GM23338 (cell line): ENCODE measurements around the gene ZFAND6. TPM values are rescaled to one million over a fixed set of nuclear protein-coding genes. Genes with fewer than 3 reads are reported as not detected.

Source experiments
- ATAC-seq: fragments of 200-7000 bp; cut with Tn5 transposase; 3 replicates; pipeline ENCODE4 v1.9.1; 2020
- DNase-seq: peaks from one replicate; pipeline ENCODE4 v3.0.0-alpha.2; 2015; ENCODE audit warnings: low spot score
- H2AFZ ChIP-seq: fragments of 200-600 bp; sonication (generic); 2 replicates; pipeline ENCODE4 v1.8.0; 2016; ENCODE audit warnings: antibody characterized with exemption, mild to moderate bottlenecking, moderate library complexity
- H3F3A ChIP-seq: fragments of 200-600 bp; sonication (generic); replicated peaks from 2 replicates; pipeline ENCODE4 v1.8.0; 2017; ENCODE audit warnings: antibody characterized with exemption, mixed run types, low read depth
- H3K27ac ChIP-seq: fragments of 200-600 bp; sonication (generic); 2 replicates; pipeline ENCODE4 v1.6.1; 2016; ENCODE audit warnings: low read depth
- H3K27me3 ChIP-seq: fragments of 200-600 bp; sonication (generic); 2 replicates; pipeline ENCODE4 v1.8.0; 2016; ENCODE audit warnings: mild to moderate bottlenecking, mixed run types, moderate library complexity; ENCODE audit not compliant: insufficient read depth
- H3K36me3 ChIP-seq: fragments of 200-600 bp; sonication (generic); 2 replicates; pipeline ENCODE4 v1.8.0; 2016; ENCODE audit warnings: mild to moderate bottlenecking; ENCODE audit not compliant: insufficient read depth
- H3K4me1 ChIP-seq: fragments of 200-600 bp; sonication (generic); 2 replicates; pipeline ENCODE4 v1.8.0; 2016; ENCODE audit warnings: mild to moderate bottlenecking, moderate library complexity; ENCODE audit not compliant: insufficient read depth
- H3K4me2 ChIP-seq: fragments of 200-600 bp; sonication (generic); 2 replicates; pipeline ENCODE4 v1.7.1; 2017; ENCODE audit warnings: mixed run types
- H3K4me3 ChIP-seq: fragments of 200-600 bp; sonication (generic); 2 replicates; pipeline ENCODE4 v1.6.1; 2016; ENCODE audit warnings: mixed run types
- H3K79me2 ChIP-seq: fragments of 200-600 bp; sonication (generic); replicated peaks from 2 replicates; pipeline ENCODE4 v1.8.0; 2017; ENCODE audit warnings: mild to moderate bottlenecking; ENCODE audit not compliant: insufficient read depth
- H3K9me2 ChIP-seq: fragments of 200-600 bp; sonication (generic); 2 replicates; pipeline ENCODE4 v1.8.0; 2017; ENCODE audit not compliant: insufficient read depth
- H4K20me1 ChIP-seq: fragments of 200-600 bp; sonication (generic); replicated peaks from 2 replicates; pipeline ENCODE4 v1.8.0; 2017; ENCODE audit warnings: mild to moderate bottlenecking; ENCODE audit not compliant: insufficient read depth
- H3K27ac Mint-ChIP-seq: 2 replicates; pipeline ENCODE4 v1.8.0; 2020; ENCODE audit warnings: inconsistent platforms, mild to moderate bottlenecking, moderate library complexity, mixed read lengths
- H3K27me3 Mint-ChIP-seq: 3 replicates; pipeline ENCODE4 v1.8.0; 2022; ENCODE audit warnings: low read depth, mild to moderate bottlenecking, moderate library complexity, mixed read lengths, inconsistent platforms; ENCODE audit not compliant: insufficient read depth, poor library complexity
- H3K36me3 Mint-ChIP-seq: 3 replicates; pipeline ENCODE4 v1.8.0; 2021; ENCODE audit warnings: low read depth, mild to moderate bottlenecking, inconsistent platforms, moderate library complexity, mixed read lengths
- H3K4me1 Mint-ChIP-seq: 3 replicates; pipeline ENCODE4 v1.8.0; 2020; ENCODE audit warnings: mild to moderate bottlenecking, inconsistent platforms, mixed read lengths
- H3K4me3 Mint-ChIP-seq: 3 replicates; pipeline ENCODE4 v1.8.0; 2021; ENCODE audit warnings: moderate library complexity, mild to moderate bottlenecking, inconsistent platforms, mixed read lengths
- H3K9me3 Mint-ChIP-seq: 3 replicates; pipeline ENCODE4 v1.8.0; 2020; ENCODE audit warnings: moderate library complexity, mild to moderate bottlenecking, inconsistent platforms, mixed read lengths
- CREB1 ChIP-seq: fragments of 250-450 bp; sonication (Bioruptor Pico); IDR thresholded peaks from 2 replicates; pipeline ENCODE4 v1.5.0; 2020; ENCODE audit warnings: low read depth, mild to moderate bottlenecking, moderate library complexity
- EZH2 ChIP-seq: fragments of 200-600 bp; sonication (generic); IDR thresholded peaks from one replicate; pipeline ENCODE4 v1.8.0; 2017; ENCODE audit warnings: antibody characterized with exemption, mild to moderate bottlenecking, low read depth; ENCODE audit not compliant: unreplicated experiment
- STAT1 ChIP-seq: IDR thresholded peaks from one replicate; pipeline ENCODE4 v1.6.1; 2016; ENCODE audit warnings: antibody characterized with exemption; ENCODE audit not compliant: unreplicated experiment
- ZNF114 ChIP-seq: fragments of 250-450 bp; sonication (Bioruptor Pico); IDR thresholded peaks from 2 replicates; pipeline ENCODE4 v1.5.0; 2020; ENCODE audit warnings: mild to moderate bottlenecking, moderate library complexity
- polyA plus RNA-seq: library from polyadenylated mRNA; unstranded; fragments of >200 nt; fragmentation: Nextera tagmentation; extraction: Ambion mirVana; gene quantifications from 2 replicates; pipeline ENCODE4 v1.2.1, GENCODE V29; 2016
- total RNA-seq: library from RNA; depleted of rRNA; stranded (reverse); fragments of >200 nt; shearing (Covaris generic); gene quantifications from 2 replicates; pipeline ENCODE4 v1.2.3, GENCODE V29; 2014
- TF ChIP-seq, protein P1 (sequence below): IDR thresholded peaks from 2 replicates; pipeline ENCODE4 v1.6.1; 2016; ENCODE audit warnings: antibody characterized with exemption
- TF ChIP-seq, protein P2 (sequence below): IDR thresholded peaks from one replicate; pipeline ENCODE4 v1.6.1; 2018; ENCODE audit warnings: antibody characterized with exemption; ENCODE audit not compliant: unreplicated experiment

Gene ZFAND6
- total and polyA plus RNA-seq, 2 experiments from 2014 or later = 205 to 292 TPM

DNA sequence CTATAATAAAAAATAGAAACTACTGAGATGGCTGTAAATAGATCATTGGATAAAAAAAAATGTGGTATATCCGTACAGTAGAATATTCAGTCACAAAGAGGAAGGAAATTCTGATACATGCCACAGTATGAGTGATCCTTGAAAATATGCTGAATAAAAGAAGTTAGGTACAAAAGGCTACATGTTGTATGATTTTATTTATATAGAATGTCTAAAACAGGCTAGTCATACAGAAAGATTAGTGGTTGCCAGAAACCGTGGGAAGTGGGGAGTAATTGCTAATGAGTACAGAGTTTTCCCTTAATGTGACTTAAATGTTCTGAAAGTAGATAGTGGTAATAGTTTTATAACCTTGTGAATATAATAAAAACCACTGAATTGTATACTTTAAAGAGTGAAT, 68.4 kb downstream of the ZFAND6 start (continued):
- TF ChIP-seq, protein P1, sequence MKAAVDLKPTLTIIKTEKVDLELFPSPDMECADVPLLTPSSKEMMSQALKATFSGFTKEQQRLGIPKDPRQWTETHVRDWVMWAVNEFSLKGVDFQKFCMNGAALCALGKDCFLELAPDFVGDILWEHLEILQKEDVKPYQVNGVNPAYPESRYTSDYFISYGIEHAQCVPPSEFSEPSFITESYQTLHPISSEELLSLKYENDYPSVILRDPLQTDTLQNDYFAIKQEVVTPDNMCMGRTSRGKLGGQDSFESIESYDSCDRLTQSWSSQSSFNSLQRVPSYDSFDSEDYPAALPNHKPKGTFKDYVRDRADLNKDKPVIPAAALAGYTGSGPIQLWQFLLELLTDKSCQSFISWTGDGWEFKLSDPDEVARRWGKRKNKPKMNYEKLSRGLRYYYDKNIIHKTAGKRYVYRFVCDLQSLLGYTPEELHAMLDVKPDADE = no peak

DNA sequence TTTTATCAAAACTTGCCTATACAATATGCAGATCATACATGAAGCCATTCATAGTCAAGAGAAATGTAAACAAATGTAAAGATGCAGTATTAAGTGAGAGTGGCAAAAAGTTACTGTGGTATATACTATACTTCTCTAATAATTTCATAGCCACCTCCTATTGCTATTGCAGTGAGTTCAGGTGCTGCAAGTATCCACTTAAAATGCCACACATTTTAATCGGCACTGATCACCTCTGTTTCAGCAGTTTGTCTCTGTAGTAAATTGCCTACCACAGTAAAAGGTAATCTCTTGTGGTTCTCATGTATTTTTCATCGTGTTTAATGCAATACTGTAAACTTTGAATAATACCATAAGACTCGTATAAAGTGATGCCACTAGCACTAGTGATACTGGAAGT, 72.9 kb downstream of the ZFAND6 start:
- H3K79me2 ChIP-seq = no peaks in the 10 kb centered on the region
- H3F3A ChIP-seq = no peaks in the 10 kb centered on the region
- peaks cover 18% of the 10 kb centered on the region for H3K36me3 Mint-ChIP-seq
- H3K4me1 Mint-ChIP-seq = no peaks in the 10 kb centered on the region
- no peak overlapping the region for H3K27ac ChIP-seq
- H3K4me1 ChIP-seq = no peaks in the 10 kb centered on the region
- peaks cover 7% of the 10 kb centered on the region; the same call in 1 of the 2 replicates for H3K36me3 ChIP-seq
- H3K4me3 Mint-ChIP-seq = no peak overlapping the region
- no peak for TF ChIP-seq ZNF114 (CRISPR knock-in tag)
- ATAC-seq = no peak
- H3K27me3 Mint-ChIP-seq = peaks cover 3% of the 10 kb centered on the region
- H2AFZ ChIP-seq = no peak overlapping the region
- no peak for DNase-seq
- H3K4me2 ChIP-seq = no peak overlapping the region
- no peaks in the 10 kb centered on the region for H3K27me3 ChIP-seq
- no peaks in the 10 kb centered on the region for H3K9me3 Mint-ChIP-seq
- H3K4me3 ChIP-seq = no peak overlapping the region
- no peaks in the 10 kb centered on the region for H3K9me2 ChIP-seq
- no peak overlapping the region for H3K27ac Mint-ChIP-seq
- H4K20me1 ChIP-seq = peaks cover 13% of the 10 kb centered on the region; the same call in 1 of the 2 replicates

DNA sequence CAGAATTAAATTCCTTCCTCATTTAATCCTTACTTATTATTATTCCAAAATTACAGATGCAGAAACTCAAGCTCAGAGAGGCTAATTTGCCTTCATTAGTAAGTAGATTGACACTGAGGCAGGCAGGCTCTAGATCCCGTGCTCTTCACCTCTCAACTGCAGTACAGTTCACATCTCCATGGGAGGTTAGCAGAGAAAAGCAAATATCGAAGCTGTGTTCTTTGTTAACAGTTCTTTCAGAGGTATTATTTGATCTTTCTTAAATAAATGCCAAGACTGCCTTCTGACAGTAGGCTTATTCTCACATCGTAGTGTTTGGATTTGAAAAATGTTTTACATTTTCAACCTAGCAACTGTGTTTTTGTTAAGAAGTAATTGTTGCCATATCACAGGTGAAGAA, 77.4 kb downstream of the ZFAND6 start:
- ATAC-seq (no peak), DNase-seq (no peak)
- H3K4me3 Mint-ChIP-seq = no peak overlapping the region
- Histone ChIP-seq H3K27ac (no peak overlapping the region), H3F3A (no peaks in the 10 kb centered on the region), H2AFZ (no peak overlapping the region), H3K36me3 (peaks cover 7% of the 10 kb centered on the region; the same call in 1 of the 2 replicates), H4K20me1 (no peaks in the 10 kb centered on the region), H3K27me3 (no peaks in the 10 kb centered on the region), H3K4me1 (no peaks in the 10 kb centered on the region), H3K4me2 (no peak overlapping the region), H3K4me3 (no peak overlapping the region), H3K79me2 (no peaks in the 10 kb centered on the region), H3K9me2 (no peaks in the 10 kb centered on the region)
- peaks cover 3% of the 10 kb centered on the region for H3K27me3 Mint-ChIP-seq
- H3K27ac Mint-ChIP-seq = no peak overlapping the region
- H3K36me3 Mint-ChIP-seq = peaks cover 13% of the 10 kb centered on the region
- H3K4me1 Mint-ChIP-seq = no peaks in the 10 kb centered on the region
- no peaks in the 10 kb centered on the region; the same call in 2 of the 3 replicates for H3K9me3 Mint-ChIP-seq
- TF ChIP-seq STAT1 = no peak
- no peak for TF ChIP-seq ZNF114 (CRISPR knock-in tag)
- no peak for TF ChIP-seq CREB1 (CRISPR knock-in tag)
- no peak for TF ChIP-seq EZH2
- TF ChIP-seq, protein P2, sequence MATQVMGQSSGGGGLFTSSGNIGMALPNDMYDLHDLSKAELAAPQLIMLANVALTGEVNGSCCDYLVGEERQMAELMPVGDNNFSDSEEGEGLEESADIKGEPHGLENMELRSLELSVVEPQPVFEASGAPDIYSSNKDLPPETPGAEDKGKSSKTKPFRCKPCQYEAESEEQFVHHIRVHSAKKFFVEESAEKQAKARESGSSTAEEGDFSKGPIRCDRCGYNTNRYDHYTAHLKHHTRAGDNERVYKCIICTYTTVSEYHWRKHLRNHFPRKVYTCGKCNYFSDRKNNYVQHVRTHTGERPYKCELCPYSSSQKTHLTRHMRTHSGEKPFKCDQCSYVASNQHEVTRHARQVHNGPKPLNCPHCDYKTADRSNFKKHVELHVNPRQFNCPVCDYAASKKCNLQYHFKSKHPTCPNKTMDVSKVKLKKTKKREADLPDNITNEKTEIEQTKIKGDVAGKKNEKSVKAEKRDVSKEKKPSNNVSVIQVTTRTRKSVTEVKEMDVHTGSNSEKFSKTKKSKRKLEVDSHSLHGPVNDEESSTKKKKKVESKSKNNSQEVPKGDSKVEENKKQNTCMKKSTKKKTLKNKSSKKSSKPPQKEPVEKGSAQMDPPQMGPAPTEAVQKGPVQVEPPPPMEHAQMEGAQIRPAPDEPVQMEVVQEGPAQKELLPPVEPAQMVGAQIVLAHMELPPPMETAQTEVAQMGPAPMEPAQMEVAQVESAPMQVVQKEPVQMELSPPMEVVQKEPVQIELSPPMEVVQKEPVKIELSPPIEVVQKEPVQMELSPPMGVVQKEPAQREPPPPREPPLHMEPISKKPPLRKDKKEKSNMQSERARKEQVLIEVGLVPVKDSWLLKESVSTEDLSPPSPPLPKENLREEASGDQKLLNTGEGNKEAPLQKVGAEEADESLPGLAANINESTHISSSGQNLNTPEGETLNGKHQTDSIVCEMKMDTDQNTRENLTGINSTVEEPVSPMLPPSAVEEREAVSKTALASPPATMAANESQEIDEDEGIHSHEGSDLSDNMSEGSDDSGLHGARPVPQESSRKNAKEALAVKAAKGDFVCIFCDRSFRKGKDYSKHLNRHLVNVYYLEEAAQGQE = no peak
